ENCODE measurements around the gene PPM1E.

DNA sequence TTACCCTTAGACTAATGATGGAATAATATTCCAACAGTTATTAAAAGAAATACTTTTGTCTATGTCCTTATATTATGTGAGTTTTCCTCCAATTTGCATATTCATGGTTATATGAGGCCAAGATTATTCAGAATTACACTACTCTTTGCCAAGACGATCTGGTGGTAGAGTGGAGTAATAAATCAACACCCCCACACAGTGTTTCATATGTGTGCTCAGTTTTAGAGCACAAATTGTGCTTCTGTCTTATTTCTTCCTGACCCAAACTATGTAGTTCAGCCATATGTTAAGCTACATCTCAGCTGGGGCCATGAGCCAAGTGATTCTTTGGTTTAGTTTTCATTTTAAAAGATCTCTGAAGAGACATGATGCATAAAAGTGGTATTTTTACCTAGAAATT, 26.9 kb upstream of the PPM1E start:
- no peak for TF ChIP-seq POLR2A (IDR thresholded peaks at IDR 0.05)
- TF ChIP-seq, protein P1, sequence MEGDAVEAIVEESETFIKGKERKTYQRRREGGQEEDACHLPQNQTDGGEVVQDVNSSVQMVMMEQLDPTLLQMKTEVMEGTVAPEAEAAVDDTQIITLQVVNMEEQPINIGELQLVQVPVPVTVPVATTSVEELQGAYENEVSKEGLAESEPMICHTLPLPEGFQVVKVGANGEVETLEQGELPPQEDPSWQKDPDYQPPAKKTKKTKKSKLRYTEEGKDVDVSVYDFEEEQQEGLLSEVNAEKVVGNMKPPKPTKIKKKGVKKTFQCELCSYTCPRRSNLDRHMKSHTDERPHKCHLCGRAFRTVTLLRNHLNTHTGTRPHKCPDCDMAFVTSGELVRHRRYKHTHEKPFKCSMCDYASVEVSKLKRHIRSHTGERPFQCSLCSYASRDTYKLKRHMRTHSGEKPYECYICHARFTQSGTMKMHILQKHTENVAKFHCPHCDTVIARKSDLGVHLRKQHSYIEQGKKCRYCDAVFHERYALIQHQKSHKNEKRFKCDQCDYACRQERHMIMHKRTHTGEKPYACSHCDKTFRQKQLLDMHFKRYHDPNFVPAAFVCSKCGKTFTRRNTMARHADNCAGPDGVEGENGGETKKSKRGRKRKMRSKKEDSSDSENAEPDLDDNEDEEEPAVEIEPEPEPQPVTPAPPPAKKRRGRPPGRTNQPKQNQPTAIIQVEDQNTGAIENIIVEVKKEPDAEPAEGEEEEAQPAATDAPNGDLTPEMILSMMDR (IDR thresholded peaks at IDR 0.05) = no peak

All from prostate gland (tissue), 2 donors.